Activated B cell treated with CpG ODN at 0.5 μM for 24 hours (primary cell): ENCODE measurements around the gene CD247. TPM values are rescaled to one million over a fixed set of nuclear protein-coding genes. Genes with fewer than 3 reads are reported as not detected.

Experiments
- ATAC-seq: fragments of 200-7000 bp; cut with Tn5 transposase; one replicate; pipeline ENCODE4 v1.10.0; 2021; ENCODE audit warnings: low read depth, mild to moderate bottlenecking, moderate library complexity
- CTCF ChIA-PET: fragments of 350-600 bp; sonication (Branson Sonifier 250); formaldehyde crosslinking; loops from one replicate; lab custom pipeline; 2021; ENCODE audit warnings: antibody characterized with exemption; lab: Charles Lee
- POLR2A ChIA-PET: fragments of 350-600 bp; sonication (Branson Sonifier 250); formaldehyde crosslinking; loops from one replicate; lab custom pipeline; 2021; ENCODE audit warnings: antibody characterized with exemption; lab: Charles Lee
- DNase-seq: peaks from one replicate; pipeline ENCODE4 v3.0.0; 2022
- H3K27ac Mint-ChIP-seq: one replicate; pipeline ENCODE4 v1.8.0; 2020; ENCODE audit warnings: mixed read lengths
- H3K27me3 Mint-ChIP-seq: one replicate; pipeline ENCODE4 v1.8.0; 2021; ENCODE audit warnings: mixed read lengths
- H3K36me3 Mint-ChIP-seq: one replicate; pipeline ENCODE4 v1.8.0; 2021; ENCODE audit warnings: low read depth, mixed read lengths
- H3K4me1 Mint-ChIP-seq: one replicate; pipeline ENCODE4 v1.8.0; 2021; ENCODE audit warnings: mixed read lengths
- H3K4me3 Mint-ChIP-seq: one replicate; pipeline ENCODE4 v1.8.0; 2020; ENCODE audit warnings: mild to moderate bottlenecking, mixed read lengths
- H3K9me3 Mint-ChIP-seq: one replicate; pipeline ENCODE4 v1.8.0; 2020; ENCODE audit warnings: mixed read lengths
- CTCF ChIP-seq: fragments of 200-600 bp; IDR thresholded peaks from one replicate; pipeline ENCODE4 v1.8.0; 2022; ENCODE audit warnings: antibody characterized with exemption, mild to moderate bottlenecking
- intact Hi-C: fragments of 100-400 bp; cut with micrococcal nuclease; formaldehyde crosslinking; loops from one replicate; pipeline ENCODE4 v1.15.1; 2024
- total RNA-seq: library from RNA; stranded (reverse); gene quantifications from 2 replicates; pipeline ENCODE4 v1.2.3, GENCODE V29; 2022

Gene CD247
- total RNA-seq, 1 donor from 2014 or later: 1.0 TPM

- Mint-ChIP-seq H3K27ac (no peak overlapping the region), H3K4me3 (no peak overlapping the region), H3K9me3 (no peaks in the 10 kb centered on the region), H3K4me1 (peaks cover 21% of the 10 kb centered on the region), H3K36me3 (peaks cover 41% of the 10 kb centered on the region), H3K27me3 (no peaks in the 10 kb centered on the region)
- CTCF ChIA-PET: interaction anchor here (1.3 to 1.7 kb wide), 3 partner anchors 11 to 113 kb away, joined by 4 to 5 read pairs (median 4); no protein-coding TSS in a partner anchor
- ATAC-seq (no peak), DNase-seq (no peak)
- no peak for TF ChIP-seq CTCF
- POLR2A ChIA-PET: no interaction called here
- intact Hi-C loops: no loop called here
Measured at GRCh38 chr1:167420510-167420909, 97.8 kb downstream of the CD247 start.

DNA sequence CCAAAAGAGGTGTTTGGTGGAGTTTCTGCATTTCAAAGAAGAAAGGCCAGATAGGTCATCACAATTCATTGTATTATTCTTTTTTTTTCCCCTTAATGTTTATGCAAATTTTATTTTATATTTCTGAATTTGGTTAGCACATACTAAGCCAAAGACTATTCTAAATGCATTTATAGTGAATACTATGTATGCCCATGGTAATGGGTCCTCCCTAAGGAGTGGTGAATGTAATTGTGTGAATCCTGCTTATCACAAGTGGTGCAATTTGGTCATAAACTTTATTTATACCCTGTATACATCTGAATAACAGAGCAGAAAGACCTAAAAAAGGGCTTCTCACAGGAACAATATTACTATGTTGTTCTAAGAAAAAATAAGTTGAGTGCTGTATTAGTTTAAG, 99.1 kb downstream of the CD247 start:
- intact Hi-C loops: loop anchor here (2.0 kb wide), 1 partner anchor 20 kb away; no protein-coding TSS in a partner anchor
- peaks cover 21% of the 10 kb centered on the region for H3K4me1 Mint-ChIP-seq
- ChIA-PET CTCF (interaction anchor here (0.9 kb wide), 1 partner anchor 17 kb away, joined by 4 read pairs; no protein-coding TSS in a partner anchor), POLR2A (interaction anchor here (0.7 to 1.1 kb wide), 3 partner anchors 13 to 199 kb away, joined by 3 to 4 read pairs (median 4); partner anchors contain the start of gene POU2F1)
- no peak for DNase-seq
- H3K36me3 Mint-ChIP-seq: peaks cover 47% of the 10 kb centered on the region
- H3K9me3 Mint-ChIP-seq: no peaks in the 10 kb centered on the region
- no peak for ATAC-seq
- H3K27ac Mint-ChIP-seq: no peak overlapping the region
- no peak for TF ChIP-seq CTCF
- no peaks in the 10 kb centered on the region for H3K27me3 Mint-ChIP-seq
- no peak overlapping the region for H3K4me3 Mint-ChIP-seq

- Mint-ChIP-seq H3K27ac (no peak overlapping the region), H3K4me3 (peak overlapping the region; percentile 4), H3K4me1 (peaks cover 21% of the 10 kb centered on the region), H3K36me3 (peaks cover 46% of the 10 kb centered on the region), H3K27me3 (no peaks in the 10 kb centered on the region), H3K9me3 (no peaks in the 10 kb centered on the region)
- ChIA-PET POLR2A (interaction anchor here (0.5 to 1.1 kb wide), 6 partner anchors 12 to 205 kb away, joined by 3 to 7 read pairs (median 4); partner anchors contain the start of gene POU2F1), CTCF (interaction anchor here (0.9 kb wide), 1 partner anchor 16 kb away, joined by 4 read pairs; no protein-coding TSS in a partner anchor)
- ATAC-seq (peak; percentile 42), DNase-seq (no peak)
- intact Hi-C loops: loop anchor here (2.0 kb wide), 1 partner anchor 20 kb away; no protein-coding TSS in a partner anchor
- no peak for TF ChIP-seq CTCF
Measured at GRCh38 chr1:167418391-167418790, 99.9 kb downstream of the CD247 start.

DNA sequence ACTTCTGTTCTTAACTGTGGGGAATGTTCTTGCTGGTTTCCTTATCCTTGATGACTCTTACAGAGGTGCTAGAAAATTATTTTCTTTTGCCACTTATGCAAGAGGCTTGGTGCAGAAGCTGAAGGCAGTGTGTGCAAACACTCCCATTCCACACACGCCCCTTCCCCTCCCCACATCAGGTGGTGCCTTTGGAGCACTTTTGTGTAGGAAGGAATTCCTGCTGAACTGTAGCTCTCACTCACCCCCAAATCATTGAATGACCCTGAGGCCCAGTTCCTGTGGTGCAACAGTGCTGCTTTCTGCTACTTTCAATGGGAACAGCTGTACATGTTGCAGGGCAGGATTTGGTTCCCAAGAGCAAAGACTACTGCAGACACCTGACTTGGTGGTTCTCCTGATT, 101.8 kb downstream of the CD247 start:
- no peak for ATAC-seq
- Mint-ChIP-seq H3K9me3 (no peaks in the 10 kb centered on the region), H3K36me3 (peaks cover 54% of the 10 kb centered on the region), H3K4me3 (no peak overlapping the region), H3K27me3 (no peaks in the 10 kb centered on the region), H3K4me1 (peaks cover 26% of the 10 kb centered on the region), H3K27ac (no peak overlapping the region)
- DNase-seq: no peak
- ChIA-PET CTCF (interaction anchor here (1.3 kb wide), 1 partner anchor 18 kb away, joined by 4 read pairs; no protein-coding TSS in a partner anchor), POLR2A (no interaction called here)
- TF ChIP-seq CTCF: no peak
- intact Hi-C loops: no loop called here

DNA sequence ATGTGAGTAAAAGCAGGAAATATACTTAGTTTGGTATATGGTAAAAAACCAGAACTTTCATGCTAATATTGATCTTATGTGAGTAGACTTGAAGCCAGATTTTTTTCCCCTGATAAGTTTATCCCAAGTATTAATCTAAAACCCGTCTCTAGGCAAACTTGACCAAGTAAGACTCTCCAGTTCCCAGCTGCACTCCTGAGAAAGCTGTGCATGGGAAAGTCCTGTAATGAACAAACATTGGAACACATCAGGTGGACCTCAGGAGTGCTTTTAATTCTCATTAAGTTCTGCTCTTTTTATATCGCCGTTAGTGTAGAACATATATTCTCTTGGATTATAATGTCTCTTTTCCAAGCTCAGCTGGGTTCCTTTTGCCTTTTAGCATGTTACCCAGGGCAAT, 105.0 kb downstream of the CD247 start:
- ChIA-PET POLR2A (no interaction called here), CTCF (interaction anchor here (0.9 to 1.3 kb wide), 2 partner anchors 28 to 145 kb away, joined by 3 to 5 read pairs; no protein-coding TSS in a partner anchor)
- no peak for ATAC-seq
- Mint-ChIP-seq H3K27me3 (no peaks in the 10 kb centered on the region), H3K9me3 (no peaks in the 10 kb centered on the region), H3K27ac (no peak overlapping the region), H3K4me1 (peaks cover 18% of the 10 kb centered on the region), H3K36me3 (peaks cover 59% of the 10 kb centered on the region), H3K4me3 (no peak overlapping the region)
- intact Hi-C loops: no loop called here
- no peak for DNase-seq
- no peak for TF ChIP-seq CTCF
